RWPE2 (cell line): Measurements from ENCODE around the gene FUT9.

Experiments
- ATAC-seq: fragments of 200-7000 bp; cut with Tn5 transposase; 3 replicates; pipeline ENCODE4 v1.9.1; 2021; ENCODE audit warnings: low read depth
- DNase-seq: peaks from one replicate; pipeline ENCODE4 v3.0.0-alpha.2; 2020; ENCODE audit warnings: low spot score
- H3K27ac ChIP-seq: fragments of 450-650 bp; 2 replicates; pipeline ENCODE4 v1.5.1; 2017; ENCODE audit warnings: mild to moderate bottlenecking; ENCODE audit not compliant: poor library complexity, severe bottlenecking
- H3K27me3 ChIP-seq: fragments of 250-450 bp; sonication (Bioruptor Pico); 2 replicates; pipeline ENCODE4 v1.5.1; 2021; ENCODE audit warnings: mild to moderate bottlenecking, moderate library complexity; ENCODE audit not compliant: insufficient read depth, poor library complexity, severe bottlenecking
- H3K36me3 ChIP-seq: fragments of 250-450 bp; sonication (Bioruptor Pico); 2 replicates; pipeline ENCODE4 v1.5.1; 2020; ENCODE audit warnings: low read depth, mild to moderate bottlenecking, moderate library complexity
- H3K4me1 ChIP-seq: fragments of 250-450 bp; sonication (Bioruptor Pico); 2 replicates; pipeline ENCODE4 v1.5.1; 2021; ENCODE audit warnings: mild to moderate bottlenecking, moderate library complexity; ENCODE audit not compliant: insufficient read depth, poor library complexity, severe bottlenecking
- H3K4me3 ChIP-seq: fragments of 250-450 bp; sonication (Bioruptor Pico); 2 replicates; pipeline ENCODE4 v1.5.1; 2021; ENCODE audit warnings: mild to moderate bottlenecking, moderate library complexity; ENCODE audit not compliant: severe bottlenecking
- H3K9me3 ChIP-seq: fragments of 250-450 bp; sonication (Bioruptor Pico); 2 replicates; pipeline ENCODE4 v1.5.1; 2021; ENCODE audit warnings: mild to moderate bottlenecking, moderate library complexity; ENCODE audit not compliant: severe bottlenecking
- TF ChIP-seq, protein P1 (sequence below): fragments of 450-650 bp; IDR thresholded peaks from one replicate; pipeline ENCODE4 v1.5.1; 2017; ENCODE audit warnings: mild to moderate bottlenecking, moderate library complexity; ENCODE audit not compliant: poor library complexity, severe bottlenecking

The FUT9 gene

DNA sequence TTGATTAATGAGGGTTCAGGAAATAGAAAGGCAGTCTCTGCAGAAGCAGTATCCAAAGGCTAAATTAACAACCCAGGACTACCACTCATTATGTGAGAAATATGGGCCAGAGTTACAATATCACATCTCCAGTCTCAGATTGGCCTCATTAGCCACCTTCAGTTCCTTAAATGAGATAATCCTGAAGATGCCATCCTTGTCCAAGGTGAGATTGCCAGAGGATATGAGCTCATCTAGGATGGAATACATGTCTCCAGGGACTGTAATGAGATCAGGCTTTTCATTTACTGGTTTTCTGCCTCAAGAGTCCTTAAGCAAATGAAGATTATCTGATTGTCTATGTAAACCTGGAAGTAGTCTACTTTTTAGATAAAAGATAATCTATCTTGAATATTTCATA, 196.3 kb downstream of the FUT9 start:
- Histone ChIP-seq H3K4me1 (no peaks in the 10 kb centered on the region), H3K9me3 (no peaks in the 10 kb centered on the region), H3K27me3 (no peaks in the 10 kb centered on the region), H3K36me3 (no peaks in the 10 kb centered on the region), H3K4me3 (no peak overlapping the region), H3K27ac (no peak overlapping the region)
- ATAC-seq (no peak), DNase-seq (no peak)
- TF ChIP-seq, protein P1, sequence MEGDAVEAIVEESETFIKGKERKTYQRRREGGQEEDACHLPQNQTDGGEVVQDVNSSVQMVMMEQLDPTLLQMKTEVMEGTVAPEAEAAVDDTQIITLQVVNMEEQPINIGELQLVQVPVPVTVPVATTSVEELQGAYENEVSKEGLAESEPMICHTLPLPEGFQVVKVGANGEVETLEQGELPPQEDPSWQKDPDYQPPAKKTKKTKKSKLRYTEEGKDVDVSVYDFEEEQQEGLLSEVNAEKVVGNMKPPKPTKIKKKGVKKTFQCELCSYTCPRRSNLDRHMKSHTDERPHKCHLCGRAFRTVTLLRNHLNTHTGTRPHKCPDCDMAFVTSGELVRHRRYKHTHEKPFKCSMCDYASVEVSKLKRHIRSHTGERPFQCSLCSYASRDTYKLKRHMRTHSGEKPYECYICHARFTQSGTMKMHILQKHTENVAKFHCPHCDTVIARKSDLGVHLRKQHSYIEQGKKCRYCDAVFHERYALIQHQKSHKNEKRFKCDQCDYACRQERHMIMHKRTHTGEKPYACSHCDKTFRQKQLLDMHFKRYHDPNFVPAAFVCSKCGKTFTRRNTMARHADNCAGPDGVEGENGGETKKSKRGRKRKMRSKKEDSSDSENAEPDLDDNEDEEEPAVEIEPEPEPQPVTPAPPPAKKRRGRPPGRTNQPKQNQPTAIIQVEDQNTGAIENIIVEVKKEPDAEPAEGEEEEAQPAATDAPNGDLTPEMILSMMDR, result no peak

DNA sequence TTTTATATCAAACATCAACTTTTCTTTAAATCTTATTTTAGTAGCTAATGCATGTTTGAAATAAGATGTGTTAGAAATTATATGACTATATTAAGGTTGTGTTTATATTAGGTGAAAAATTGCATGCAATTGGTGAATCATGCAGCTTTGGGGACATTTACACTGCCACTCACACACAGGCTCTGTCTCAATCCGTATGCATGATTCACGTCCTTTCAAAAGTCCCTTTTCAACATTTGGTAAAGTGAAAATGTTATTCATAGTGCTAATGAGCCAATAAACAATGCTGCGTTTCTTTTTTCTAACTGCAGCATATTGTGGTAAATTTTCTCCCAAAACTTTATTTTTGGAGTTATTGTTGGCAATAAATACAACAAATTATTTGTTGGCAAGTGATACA, 198.0 kb downstream of the FUT9 start:
- no peaks in the 10 kb centered on the region for H3K4me1 ChIP-seq
- TF ChIP-seq, protein P1, result no peak
- no peak overlapping the region for H3K4me3 ChIP-seq
- H3K36me3 ChIP-seq, result no peaks in the 10 kb centered on the region
- no peak overlapping the region for H3K27ac ChIP-seq
- H3K27me3 ChIP-seq, result no peaks in the 10 kb centered on the region
- ATAC-seq (no peak), DNase-seq (no peak)
- no peaks in the 10 kb centered on the region for H3K9me3 ChIP-seq

DNA sequence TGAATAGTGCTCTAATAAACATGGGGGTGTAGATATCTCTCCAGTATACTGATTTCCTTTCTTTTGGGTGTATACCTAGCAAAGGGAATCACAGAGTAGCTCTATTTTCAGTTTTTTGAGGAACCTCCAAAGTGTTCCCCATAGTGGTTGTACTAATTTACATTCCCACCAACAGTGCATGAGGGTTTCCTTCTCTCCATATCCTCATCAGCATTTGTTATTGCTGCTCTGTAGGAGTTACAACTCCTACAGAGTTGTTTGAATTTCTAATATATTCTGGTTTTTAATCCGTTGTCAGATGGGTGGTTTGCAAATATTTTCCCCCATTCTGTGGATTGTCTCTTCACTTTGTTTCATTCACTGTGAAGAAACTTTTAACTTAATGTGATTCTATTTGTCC, 207.9 kb downstream of the FUT9 start:
- DNase-seq, result no peak
- Histone ChIP-seq H3K4me1 (no peaks in the 10 kb centered on the region), H3K9me3 (no peaks in the 10 kb centered on the region), H3K27me3 (no peaks in the 10 kb centered on the region), H3K4me3 (no peak overlapping the region), H3K36me3 (no peaks in the 10 kb centered on the region), H3K27ac (no peak overlapping the region)
- ATAC-seq, result no peak
- TF ChIP-seq, protein P1, result no peak

DNA sequence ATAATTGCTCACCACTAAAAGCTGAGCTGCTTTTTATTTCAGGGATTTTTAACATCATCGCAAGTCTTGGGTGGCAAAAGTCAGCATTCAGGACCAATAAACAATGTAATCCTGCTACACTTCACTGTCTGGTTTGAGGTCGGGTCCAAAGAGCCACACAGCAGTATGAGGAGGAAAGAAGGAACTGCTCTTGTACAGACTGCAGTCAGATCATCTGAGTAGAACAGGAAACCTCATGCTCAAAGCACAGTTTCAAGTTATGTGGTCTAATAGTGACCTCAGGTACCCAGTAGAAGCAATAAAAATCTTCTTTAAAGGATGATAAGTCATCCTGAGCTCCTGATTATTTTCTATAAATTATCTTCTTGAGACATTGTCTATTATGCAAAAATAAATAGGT, 211.4 kb downstream of the FUT9 start:
- H3K27ac ChIP-seq, result no peak overlapping the region
- H3K4me1 ChIP-seq, result no peaks in the 10 kb centered on the region
- no peaks in the 10 kb centered on the region for H3K36me3 ChIP-seq
- no peaks in the 10 kb centered on the region for H3K27me3 ChIP-seq
- no peak overlapping the region for H3K4me3 ChIP-seq
- H3K9me3 ChIP-seq, result no peaks in the 10 kb centered on the region
- ATAC-seq, result no peak
- TF ChIP-seq, protein P1, result no peak
- no peak for DNase-seq

DNA sequence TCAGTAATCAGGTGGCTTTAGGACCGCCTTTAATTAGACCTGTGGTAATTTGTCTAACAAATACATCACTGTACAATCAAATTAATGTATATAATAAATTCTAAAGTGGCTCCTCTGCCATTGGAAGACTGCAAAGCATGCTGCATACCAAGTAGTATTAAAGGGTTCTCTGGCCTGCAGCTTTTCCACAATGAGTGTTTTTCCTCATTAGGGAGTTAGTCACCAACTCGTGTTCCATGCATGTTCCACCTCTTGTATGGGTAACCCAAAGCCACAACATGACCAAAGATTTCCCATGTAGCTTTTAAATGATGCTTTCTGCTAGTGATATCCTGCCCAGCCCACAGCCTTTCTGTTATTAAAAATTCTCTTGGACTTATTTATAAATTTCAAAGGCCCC, 218.7 kb downstream of the FUT9 start:
- Histone ChIP-seq H3K27ac (no peak overlapping the region), H3K9me3 (no peaks in the 10 kb centered on the region), H3K4me3 (no peak overlapping the region), H3K4me1 (no peaks in the 10 kb centered on the region), H3K27me3 (no peaks in the 10 kb centered on the region), H3K36me3 (no peaks in the 10 kb centered on the region)
- ATAC-seq, result no peak
- TF ChIP-seq, protein P1, result no peak
- no peak for DNase-seq
